Kidney glomerular epithelial cell (primary cell): ENCODE measurements around the gene COBL.
A peak's percentile ranks its signal among the peaks of the same experiment; 100 is the strongest.

Experiments used
- DNase-seq: peaks from one replicate; lab custom pipeline; 2025; lab: John Stamatoyannopoulos, UW

The COBL gene

GRCh38 chr7:51019891-51020870 lies 296.4 kb downstream of the COBL start:
- no peak for DNase-seq

GRCh38 chr7:51019191-51019844 lies 297.3 kb downstream of the COBL start:
- DNase-seq, result peak; percentile 43

- DNase-seq, result no peak
These were observed 298.8 kb downstream of the COBL start for GRCh38 chr7:51017576-51018535.

GRCh38 chr7:51016546-51016945 lies 300.1 kb downstream of the COBL start:
- no peak for DNase-seq

- DNase-seq, result no peak
These were observed 301.0 kb downstream of the COBL start for GRCh38 chr7:51015581-51015980.

- no peak for DNase-seq
These were observed 301.8 kb downstream of the COBL start for GRCh38 chr7:51014811-51015210.

GRCh38 chr7:51013861-51014511 lies 302.6 kb downstream of the COBL start:
- DNase-seq, result no peak

GRCh38 chr7:51013218-51013786 lies 303.3 kb downstream of the COBL start:
- no peak for DNase-seq

- no peak for DNase-seq
These were observed 303.9 kb downstream of the COBL start for GRCh38 chr7:51012569-51013217.

GRCh38 chr7:51011710-51012350 lies 304.8 kb downstream of the COBL start:
- DNase-seq, result peak; percentile 6

GRCh38 chr7:51010534-51010933 lies 306.1 kb downstream of the COBL start:
- no peak for DNase-seq

GRCh38 chr7:51009716-51010496 lies 306.7 kb downstream of the COBL start:
- peak; percentile 60 for DNase-seq

- no peak for DNase-seq
These were observed 308.8 kb downstream of the COBL start for GRCh38 chr7:51007551-51008505.

GRCh38 chr7:51006483-51007235 lies 309.9 kb downstream of the COBL start:
- no peak for DNase-seq

GRCh38 chr7:51005074-51005473 lies 311.5 kb downstream of the COBL start:
- DNase-seq, result no peak

GRCh38 chr7:51000956-51001355 lies 315.7 kb downstream of the COBL start:
- DNase-seq, result no peak

GRCh38 chr7:50994753-50995319 lies 321.8 kb downstream of the COBL start:
- DNase-seq, result no peak
